ENCODE measurements around the gene NT5C1A.
A peak's percentile ranks its signal among the peaks of the same experiment; 100 is the strongest.

The NT5C1A gene

GRCh38 chr1:39671793-39672550 lies at the start of gene NT5C1A:
TSS of gene NT5C1A (minus strand) at chr1:39672107. CDS start at chr1:39672038, 69 bp downstream.
- DNase-seq = peak; percentile 25

GRCh38 chr1:39721664-39722063 lies 49.8 kb upstream of the NT5C1A start:
- DNase-seq = no peak

GRCh38 chr1:39720094-39720999 lies 48.4 kb upstream of the NT5C1A start:
- peak; percentile 44 for DNase-seq

GRCh38 chr1:39717809-39718208 lies 45.9 kb upstream of the NT5C1A start:
- no peak for DNase-seq

- DNase-seq = no peak
Observed at GRCh38 chr1:39713557-39713956, 41.6 kb upstream of the NT5C1A start.

GRCh38 chr1:39711966-39712340 lies 40.0 kb upstream of the NT5C1A start:
- no peak for DNase-seq

GRCh38 chr1:39711104-39711965 lies 39.4 kb upstream of the NT5C1A start:
- no peak for DNase-seq

GRCh38 chr1:39707506-39707905 lies 35.6 kb upstream of the NT5C1A start:
- no peak for DNase-seq

- no peak for DNase-seq
Observed at GRCh38 chr1:39704757-39705156, 32.9 kb upstream of the NT5C1A start.

- DNase-seq = no peak
Observed at GRCh38 chr1:39701049-39701439, 29.1 kb upstream of the NT5C1A start.

GRCh38 chr1:39700348-39700747 lies 28.4 kb upstream of the NT5C1A start:
- DNase-seq = no peak

- DNase-seq = no peak
Observed at GRCh38 chr1:39699419-39699818, 27.5 kb upstream of the NT5C1A start.

- DNase-seq = no peak
Observed at GRCh38 chr1:39698568-39698967, 26.7 kb upstream of the NT5C1A start.

- no peak for DNase-seq
Observed at GRCh38 chr1:39696448-39696847, 24.5 kb upstream of the NT5C1A start.

GRCh38 chr1:39695016-39695415 lies 23.1 kb upstream of the NT5C1A start:
- DNase-seq = no peak

- no peak for DNase-seq
Observed at GRCh38 chr1:39694026-39694425, 22.1 kb upstream of the NT5C1A start.

- peak; percentile 46 for DNase-seq
Observed at GRCh38 chr1:39692152-39693074, 20.5 kb upstream of the NT5C1A start.

- DNase-seq = peak; percentile 82
Observed at GRCh38 chr1:39691383-39692151, 19.7 kb upstream of the NT5C1A start, which contains the start of gene HPCAL4. TSS of gene HPCAL4 (minus strand) at chr1:39691433. CDS start at chr1:39684603, 6,830 bp downstream.

- no peak for DNase-seq
Observed at GRCh38 chr1:39690794-39691382, 19.0 kb upstream of the NT5C1A start.

- no peak for DNase-seq
Observed at GRCh38 chr1:39690225-39690624, 18.3 kb upstream of the NT5C1A start.

- no peak for DNase-seq
Observed at GRCh38 chr1:39689635-39690034, 17.7 kb upstream of the NT5C1A start.
